Endothelial cell of umbilical vein (primary cell): ENCODE data around the gene MYO1B. TPM values are rescaled to one million over a fixed set of nuclear protein-coding genes. Genes with fewer than 3 reads are reported as not detected.

ENCODE experiments used
- BruUV-seq: library from RNA; stranded (reverse); fragments of 400-500 nt; replicated peaks from 2 replicates; lab custom pipeline; 2021; lab: Mats Ljungman, UMichigan
- CTCF ChIA-PET: fragments of 300-600, 350-600 bp; sonication (Branson Sonifier 250); formaldehyde crosslinking; loops from one replicate; lab custom pipeline; 2021; ENCODE audit warnings: antibody characterized with exemption, inconsistent platforms; lab: Charles Lee
- POLR2A ChIA-PET: fragments of 300-600, 350-600 bp; sonication (Branson Sonifier 250); formaldehyde crosslinking; loops from one replicate; lab custom pipeline; 2021; ENCODE audit warnings: antibody characterized with exemption, inconsistent platforms; lab: Charles Lee
- DNase-seq: peaks from one replicate; pipeline ENCODE4 v3.0.0-alpha.2; 2011; ENCODE audit warnings: low read depth, low spot score
- FAIRE-seq: peaks from 2 replicates; lab custom pipeline; 2011; peaks lifted over from hg19 to GRCh38; lab: Jason Lieb, UNC
- H2AFZ ChIP-seq: 2 replicates; pipeline ENCODE4 v1.6.0; 2012; ENCODE audit warnings: low read depth, low read length, control low read depth, inconsistent platforms
- H3K27ac ChIP-seq: 2 replicates; pipeline ENCODE4 v1.5.1; 2011; ENCODE audit warnings: low read depth, mild to moderate bottlenecking, control low read depth, low read length, moderate library complexity; ENCODE audit not compliant: insufficient read depth
- H3K27me3 ChIP-seq, 2 experiments: 2 replicates each; pipeline versions ENCODE4 v1.6.0 to v1.6.1; 2011; ENCODE audit warnings: low read length in 2 of 2, mixed read lengths in 1 of 2; ENCODE audit not compliant: control insufficient read depth in 2 of 2, insufficient read depth in 2 of 2
- H3K36me3 ChIP-seq, 2 experiments: 2 replicates in 1 of 2; 3 replicates in 1 of 2; pipeline ENCODE4 v1.5.1; 2011; ENCODE audit warnings: low read length in 2 of 2, mild to moderate bottlenecking in 1 of 2, moderate library complexity in 1 of 2; ENCODE audit not compliant: control insufficient read depth in 2 of 2, insufficient read depth in 2 of 2; ENCODE audit errors: extremely low read depth in 1 of 2
- H3K4me1 ChIP-seq: 3 replicates; pipeline ENCODE4 v1.5.1; 2011; ENCODE audit warnings: mild to moderate bottlenecking, low read length; ENCODE audit not compliant: control insufficient read depth, insufficient read depth; ENCODE audit errors: extremely low read depth
- H3K4me2 ChIP-seq: 2 replicates; pipeline ENCODE4 v1.6.1; 2011; ENCODE audit warnings: low read length, control low read depth, mixed read lengths; ENCODE audit not compliant: insufficient read depth
- H3K4me3 ChIP-seq, 3 experiments: fragments of 200-600 bp in 1 of 3; sonication (generic), shearing (Covaris generic) in 1 of 3; replicated peaks in 1 of 3; 2 replicates each; pipeline ENCODE4 v1.5.1; 2011 to 2016; ENCODE audit warnings: control low read depth in 3 of 3, low read length in 3 of 3, mild to moderate bottlenecking in 2 of 3, inconsistent platforms in 1 of 3, low read depth in 1 of 3, moderate library complexity in 1 of 3; ENCODE audit not compliant: insufficient read depth in 1 of 3
- H3K79me2 ChIP-seq: 2 replicates; pipeline ENCODE4 v1.6.0; 2012; ENCODE audit warnings: low read length, inconsistent platforms; ENCODE audit not compliant: control insufficient read depth, insufficient read depth
- H3K9ac ChIP-seq: replicated peaks from 2 replicates; pipeline ENCODE3; 2011; ENCODE audit warnings: low read length, control low read depth; ENCODE audit not compliant: insufficient read depth; ENCODE audit errors: extremely low read depth
- H3K9me1 ChIP-seq: replicated peaks from 3 replicates; pipeline ENCODE4 v1.6.0; 2011; ENCODE audit warnings: mild to moderate bottlenecking, low read length; ENCODE audit not compliant: control insufficient read depth, insufficient read depth; ENCODE audit errors: extremely low read depth
- H3K9me3 ChIP-seq: replicated peaks from 2 replicates; pipeline ENCODE4 v1.5.1; 2012; ENCODE audit warnings: low read length, inconsistent platforms; ENCODE audit not compliant: control insufficient read depth, insufficient read depth
- H4K20me1 ChIP-seq: replicated peaks from 2 replicates; pipeline ENCODE3; 2011; ENCODE audit warnings: mild to moderate bottlenecking, low read length; ENCODE audit not compliant: control insufficient read depth, insufficient read depth; ENCODE audit errors: extremely low read depth
- EZH2 ChIP-seq: IDR thresholded peaks from 2 replicates; pipeline ENCODE4 v1.6.1; 2012; ENCODE audit warnings: borderline replicate concordance, low read depth, mild to moderate bottlenecking, moderate library complexity, low read length, inconsistent platforms; ENCODE audit not compliant: severe bottlenecking
- FOS ChIP-seq: IDR thresholded peaks from 2 replicates; pipeline ENCODE4 v1.6.1; 2011; ENCODE audit warnings: mild to moderate bottlenecking, low read length, moderate library complexity, borderline replicate concordance; ENCODE audit not compliant: insufficient read depth
- GATA2 ChIP-seq: IDR thresholded peaks from 2 replicates; pipeline ENCODE4 v1.7.0; 2011; ENCODE audit warnings: low read depth, mild to moderate bottlenecking, moderate library complexity, mixed read lengths, low read length; ENCODE audit not compliant: insufficient read length, insufficient read depth
- JUN ChIP-seq: IDR thresholded peaks from 2 replicates; pipeline ENCODE4 v1.6.1; 2011; ENCODE audit warnings: borderline replicate concordance, low read depth; ENCODE audit not compliant: insufficient read length, insufficient read depth
- MYC ChIP-seq: IDR thresholded peaks from one replicate; pipeline ENCODE4 v1.6.1; 2011; ENCODE audit warnings: mild to moderate bottlenecking, low read depth, low read length
- POLR2A ChIP-seq: IDR thresholded peaks from 2 replicates; pipeline ENCODE4 v1.6.1; 2012; ENCODE audit warnings: low read depth, mild to moderate bottlenecking, control low read depth, low read length
- POLR2AphosphoS5 ChIP-seq: IDR thresholded peaks from 2 replicates; pipeline ENCODE4 v1.6.1; 2012; ENCODE audit warnings: low read depth, mild to moderate bottlenecking, control low read depth, low read length, moderate library complexity; ENCODE audit not compliant: insufficient read depth
- dilution Hi-C: fragments of 300-500 bp; cut with MboI; formaldehyde crosslinking; loops from one replicate; pipeline ENCODE4 v1.15.0; 2019; ENCODE audit warnings: low sequenced_read_pairs; ENCODE audit not compliant: extremely low pct_ligation_motif_present
- intact Hi-C: fragments of 100-400 bp; cut with micrococcal nuclease; formaldehyde crosslinking; loops from one replicate; pipeline ENCODE4 v1.10.0; 2022
- polyA plus RNA-seq, 4 experiments: library from polyadenylated mRNA; depleted of rRNA in 3 of 4; stranded (reverse) in 3 of 4; unstranded in 1 of 4; fragments of >200 nt; gene quantifications; 2 replicates each; pipeline versions ENCODE4 v1.2.1 to v1.2.3, GENCODE V29; 2011 to 2012; ENCODE audit warnings: missing spikeins in 1 of 4
- total RNA-seq: library from RNA; stranded (reverse); gene quantifications from 2 replicates; pipeline ENCODE4 v1.2.3, GENCODE V29; 2021
- TF ChIP-seq, protein P1 (sequence below), 2 donors: IDR thresholded peaks; 1 replicate in 1 of 2; 2 replicates in 1 of 2; pipeline ENCODE4 v1.5.1; 2011; ENCODE audit warnings: low read length in 2 of 2, mild to moderate bottlenecking in 2 of 2, moderate library complexity in 2 of 2, control low read depth in 1 of 2, inconsistent platforms in 1 of 2, low read depth in 1 of 2; ENCODE audit not compliant: insufficient read depth in 1 of 2; ENCODE audit errors: extremely low read depth in 1 of 2
- TF ChIP-seq, protein P2 (sequence below): IDR thresholded peaks from 2 replicates; pipeline ENCODE4 v1.6.1; 2011; ENCODE audit not compliant: insufficient read depth, insufficient read length

MYO1B gene
- total and polyA plus RNA-seq, 2 donors (not counting 3 experiments of a cell fraction or from before 2014, with no cell fraction given), result 8.7 to 51.1 TPM

DNA sequence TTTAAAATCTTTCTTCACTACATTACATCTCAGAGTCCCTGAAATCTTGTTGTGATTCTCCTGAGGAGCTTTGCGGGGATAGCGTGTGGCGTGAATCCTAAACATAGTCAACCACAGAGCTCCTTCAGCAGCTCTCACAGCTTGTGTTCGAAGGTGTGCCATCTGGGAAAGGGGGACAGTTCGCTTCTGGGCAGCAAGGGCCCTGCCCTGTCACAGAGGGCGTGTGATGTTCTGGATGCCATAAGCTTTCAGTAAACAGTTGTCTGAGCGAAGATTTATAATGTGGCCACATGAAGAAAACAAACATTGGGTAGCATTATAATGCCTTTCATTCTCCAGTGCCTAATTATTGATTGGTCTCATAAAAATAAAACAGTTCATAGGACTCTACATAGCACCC, 172.5 kb downstream of the MYO1B start:
- Histone ChIP-seq H3K4me2 (no peak overlapping the region), H3K9ac (no peak overlapping the region), H3K4me1 (no peaks in the 10 kb centered on the region), H4K20me1 (no peaks in the 10 kb centered on the region), H3K79me2 (no peaks in the 10 kb centered on the region), H3K27me3 (no peaks in the 10 kb centered on the region), H3K4me3 (no peak overlapping the region), H2AFZ (no peak overlapping the region), H3K36me3 (no peaks in the 10 kb centered on the region), H3K9me1 (no peaks in the 10 kb centered on the region), H3K9me3 (no peaks in the 10 kb centered on the region), H3K27ac (no peak overlapping the region)
- ChIA-PET POLR2A (no interaction called here), CTCF (interaction anchor here (1.5 to 2.0 kb wide), 2 partner anchors 11 to 12 kb away, joined by 3 to 6 read pairs; no protein-coding TSS in a partner anchor)
- TF ChIP-seq EZH2 (no peak), MYC (no peak), POLR2AphosphoS5 (no peak), FOS (no peak), JUN (no peak), GATA2 (no peak), POLR2A (no peak)
- TF ChIP-seq, protein P1, sequence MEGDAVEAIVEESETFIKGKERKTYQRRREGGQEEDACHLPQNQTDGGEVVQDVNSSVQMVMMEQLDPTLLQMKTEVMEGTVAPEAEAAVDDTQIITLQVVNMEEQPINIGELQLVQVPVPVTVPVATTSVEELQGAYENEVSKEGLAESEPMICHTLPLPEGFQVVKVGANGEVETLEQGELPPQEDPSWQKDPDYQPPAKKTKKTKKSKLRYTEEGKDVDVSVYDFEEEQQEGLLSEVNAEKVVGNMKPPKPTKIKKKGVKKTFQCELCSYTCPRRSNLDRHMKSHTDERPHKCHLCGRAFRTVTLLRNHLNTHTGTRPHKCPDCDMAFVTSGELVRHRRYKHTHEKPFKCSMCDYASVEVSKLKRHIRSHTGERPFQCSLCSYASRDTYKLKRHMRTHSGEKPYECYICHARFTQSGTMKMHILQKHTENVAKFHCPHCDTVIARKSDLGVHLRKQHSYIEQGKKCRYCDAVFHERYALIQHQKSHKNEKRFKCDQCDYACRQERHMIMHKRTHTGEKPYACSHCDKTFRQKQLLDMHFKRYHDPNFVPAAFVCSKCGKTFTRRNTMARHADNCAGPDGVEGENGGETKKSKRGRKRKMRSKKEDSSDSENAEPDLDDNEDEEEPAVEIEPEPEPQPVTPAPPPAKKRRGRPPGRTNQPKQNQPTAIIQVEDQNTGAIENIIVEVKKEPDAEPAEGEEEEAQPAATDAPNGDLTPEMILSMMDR (IDR thresholded peaks at IDR 0.05; ENCODE audit: extremely low read depth in 1 of 2, insufficient read depth in 1 of 2, low read depth in 1 of 2, low read length in 2 of 2), result no peak
- TF ChIP-seq, protein P2, sequence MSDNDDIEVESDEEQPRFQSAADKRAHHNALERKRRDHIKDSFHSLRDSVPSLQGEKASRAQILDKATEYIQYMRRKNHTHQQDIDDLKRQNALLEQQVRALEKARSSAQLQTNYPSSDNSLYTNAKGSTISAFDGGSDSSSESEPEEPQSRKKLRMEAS, result no peak
- dilution Hi-C loops (no loop called here), intact Hi-C loops (no loop called here)
- DNase-seq (no peak), FAIRE-seq (no peak)
- BruUV-seq, result no TSS peak
